ENCODE measurements around the gene KRTAP10-11. TPM values are rescaled to one million over a fixed set of nuclear protein-coding genes. Genes with fewer than 3 reads are reported as not detected.
A peak's percentile ranks its signal among the peaks of the same experiment; 100 is the strongest.

Gene KRTAP10-11
- total RNA-seq, 1 donor from 2014 or later, result not detected

- Histone ChIP-seq H2AFZ (replicated peaks) (no peak overlapping the region), H4K20me1 (ENCODE audit: low read depth) (no peaks in the 10 kb centered on the region), H3K4me1 (peaks cover 5% of the 10 kb centered on the region), H3K4me2 (no peak overlapping the region), H3K9ac (no peak overlapping the region), H3K27me3 (no peaks in the 10 kb centered on the region), H3K79me2 (ENCODE audit: low read depth) (no peaks in the 10 kb centered on the region), H3K36me3 (no peaks in the 10 kb centered on the region), H3K4me3 (no peak overlapping the region), H3K27ac (no peak overlapping the region), H3F3A (ENCODE audit: low read depth) (no peaks in the 10 kb centered on the region), H3K9me3 (ENCODE audit: low read depth) (peaks cover 11% of the 10 kb centered on the region)
- H3K27me3 Mint-ChIP-seq (ENCODE audit: insufficient read depth, low read depth), result peaks cover 3% of the 10 kb centered on the region
- peaks cover 34% of the 10 kb centered on the region for H3K9me3 Mint-ChIP-seq
- H3K27ac Mint-ChIP-seq, result no peak overlapping the region
- no peak overlapping the region for H3K4me3 Mint-ChIP-seq
- H3K36me3 Mint-ChIP-seq, result no peaks in the 10 kb centered on the region
- no peaks in the 10 kb centered on the region for H3K4me1 Mint-ChIP-seq
- DNase-seq (ENCODE audit: low spot score), result no peak
- no peak for TF ChIP-seq EZH2 (IDR thresholded peaks at IDR 0.05)
- TF ChIP-seq EZH2phosphoT487 (IDR thresholded peaks at IDR 0.05), result no peak
- no peak for TF ChIP-seq CTCF (IDR thresholded peaks at IDR 0.05)
Observed at GRCh38 chr21:44611551-44611950, 34.7 kb upstream of the KRTAP10-11 start.

GRCh38 chr21:44612029-44612486 is 34.2 kb upstream of the KRTAP10-11 start, which contains the start of gene KRTAP10-8:
Gene KRTAP10-8, plus strand, starts transcription at chr21:44612079. Its CDS starts 22 bp downstream, at chr21:44612101.
- peaks cover 3% of the 10 kb centered on the region for H3K27me3 Mint-ChIP-seq (ENCODE audit: insufficient read depth, low read depth)
- no peak within 1 kb of the TSS for H3K27ac Mint-ChIP-seq
- Histone ChIP-seq H3K27me3 (no peaks in the 10 kb centered on the region), H2AFZ (replicated peaks) (no peak within 1 kb of the TSS), H3K9ac (no peak within 1 kb of the TSS), H3K4me1 (peaks cover 5% of the 10 kb centered on the region), H3K4me2 (no peak within 1 kb of the TSS), H3K9me3 (ENCODE audit: low read depth) (peaks cover 11% of the 10 kb centered on the region), H3K79me2 (ENCODE audit: low read depth) (no peaks in the 10 kb centered on the region), H4K20me1 (ENCODE audit: low read depth) (no peaks in the 10 kb centered on the region), H3K27ac (no peak within 1 kb of the TSS), H3K36me3 (no peaks in the 10 kb centered on the region), H3K4me3 (no peak within 1 kb of the TSS), H3F3A (ENCODE audit: low read depth) (no peaks in the 10 kb centered on the region)
- peak within 1 kb of the TSS; percentile 40 for H3K4me3 Mint-ChIP-seq
- no peak for DNase-seq (ENCODE audit: low spot score)
- H3K36me3 Mint-ChIP-seq, result no peaks in the 10 kb centered on the region
- TF ChIP-seq CTCF (IDR thresholded peaks at IDR 0.05) (no peak), EZH2phosphoT487 (IDR thresholded peaks at IDR 0.05) (no peak), EZH2 (IDR thresholded peaks at IDR 0.05) (no peak)
- H3K9me3 Mint-ChIP-seq, result peaks cover 33% of the 10 kb centered on the region
- H3K4me1 Mint-ChIP-seq, result no peaks in the 10 kb centered on the region

- Mint-ChIP-seq H3K36me3 (no peaks in the 10 kb centered on the region), H3K4me3 (no peak overlapping the region), H3K9me3 (peaks cover 33% of the 10 kb centered on the region), H3K27ac (no peak overlapping the region), H3K27me3 (ENCODE audit: insufficient read depth, low read depth) (peaks cover 3% of the 10 kb centered on the region), H3K4me1 (no peaks in the 10 kb centered on the region)
- TF ChIP-seq EZH2 (IDR thresholded peaks at IDR 0.05) (no peak), CTCF (IDR thresholded peaks at IDR 0.05) (no peak), EZH2phosphoT487 (IDR thresholded peaks at IDR 0.05) (no peak)
- no peak overlapping the region for H3K27ac ChIP-seq
- H3K36me3 ChIP-seq, result no peaks in the 10 kb centered on the region
- H3K4me3 ChIP-seq, result no peak overlapping the region
- H2AFZ ChIP-seq (replicated peaks), result no peak overlapping the region
- H3K4me1 ChIP-seq, result peaks cover 5% of the 10 kb centered on the region
- no peaks in the 10 kb centered on the region for H3K79me2 ChIP-seq (ENCODE audit: low read depth)
- H3K9ac ChIP-seq, result no peak overlapping the region
- no peak overlapping the region for H3K4me2 ChIP-seq
- no peaks in the 10 kb centered on the region for H3K27me3 ChIP-seq
- DNase-seq (ENCODE audit: low spot score), result no peak
- no peaks in the 10 kb centered on the region for H4K20me1 ChIP-seq (ENCODE audit: low read depth)
- peaks cover 11% of the 10 kb centered on the region for H3K9me3 ChIP-seq (ENCODE audit: low read depth)
- no peaks in the 10 kb centered on the region for H3F3A ChIP-seq (ENCODE audit: low read depth)
Observed at GRCh38 chr21:44612669-44613229, 33.5 kb upstream of the KRTAP10-11 start.
